AG04450 (cell line): ENCODE results near the gene USP15. TPM values are rescaled to one million over a fixed set of nuclear protein-coding genes. Genes with fewer than 3 reads are reported as not detected.

Experiments used
- CTCF ChIA-PET: fragments of 300-600, 350-600 bp; formaldehyde crosslinking; extraction: SDS; loops from one replicate; lab custom pipeline; 2022; ENCODE audit warnings: antibody characterized with exemption, inconsistent platforms; lab: Charles Lee
- POLR2A ChIA-PET: fragments of 350-600 bp; formaldehyde crosslinking; extraction: SDS; loops from one replicate; lab custom pipeline; 2021; ENCODE audit warnings: antibody characterized with exemption, inconsistent platforms; lab: Yijun Ruan, JAX
- DNase-seq: peaks from one replicate; pipeline ENCODE4 v3.0.0-alpha.2; 2011; ENCODE audit warnings: low read depth, low spot score
- H3K27ac ChIP-seq: one replicate; pipeline ENCODE4 v1.5.1; 2012; ENCODE audit warnings: low read depth, low read length, control low read depth
- H3K27me3 ChIP-seq: one replicate; pipeline ENCODE4 v1.6.0; 2012; ENCODE audit warnings: low read length; ENCODE audit not compliant: control insufficient read depth, insufficient read depth
- H3K4me3 ChIP-seq: 2 replicates; pipeline ENCODE4 v1.5.1; 2011; ENCODE audit warnings: mild to moderate bottlenecking, low read depth, low read length, control low read depth
- H3K9me3 ChIP-seq: 2 replicates; pipeline ENCODE4 v1.5.1; 2012; ENCODE audit warnings: low read length; ENCODE audit not compliant: control insufficient read depth, insufficient read depth
- polyA plus RNA-seq: library from polyadenylated mRNA; depleted of rRNA; stranded (reverse); fragments of >200 nt; gene quantifications from 2 replicates; pipeline ENCODE4 v1.2.3, GENCODE V29; 2011
- TF ChIP-seq, protein P1 (sequence below): IDR thresholded peaks from 2 replicates; pipeline ENCODE4 v1.5.1; 2011; ENCODE audit warnings: low read depth, low read length, control low read depth, inconsistent platforms

The USP15 gene
- polyA plus RNA-seq, 1 experiment = 64.4 TPM

DNA sequence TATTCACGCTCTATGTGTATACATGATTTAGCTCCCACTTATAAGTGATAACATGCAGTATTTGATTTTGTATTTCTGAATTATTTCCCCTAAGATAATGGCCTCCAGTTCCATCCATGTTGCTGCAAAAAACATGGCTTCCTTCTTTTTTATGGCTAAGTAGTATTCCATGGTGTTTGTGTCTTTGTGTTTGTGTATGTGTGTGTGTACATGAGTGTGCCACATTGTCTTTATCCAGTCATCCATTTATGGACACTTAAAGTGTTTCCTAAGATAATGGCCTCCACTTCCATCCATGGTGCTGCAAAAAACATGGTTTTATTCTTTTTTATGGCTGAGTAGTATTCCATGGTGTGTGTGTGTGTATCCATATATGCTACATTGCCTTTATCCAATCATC, 25.1 kb downstream of the USP15 start:
- ChIA-PET CTCF (interaction anchor here (1.1 to 3.3 kb wide), 2 partner anchors 26 to 153 kb away, joined by 3 to 15 read pairs; partner anchors contain the start of gene USP15), POLR2A (no interaction called here)
- H3K27me3 ChIP-seq = no peaks in the 10 kb centered on the region
- H3K4me3 ChIP-seq = no peak overlapping the region
- no peak overlapping the region for H3K27ac ChIP-seq
- no peak for DNase-seq
- TF ChIP-seq, protein P1, sequence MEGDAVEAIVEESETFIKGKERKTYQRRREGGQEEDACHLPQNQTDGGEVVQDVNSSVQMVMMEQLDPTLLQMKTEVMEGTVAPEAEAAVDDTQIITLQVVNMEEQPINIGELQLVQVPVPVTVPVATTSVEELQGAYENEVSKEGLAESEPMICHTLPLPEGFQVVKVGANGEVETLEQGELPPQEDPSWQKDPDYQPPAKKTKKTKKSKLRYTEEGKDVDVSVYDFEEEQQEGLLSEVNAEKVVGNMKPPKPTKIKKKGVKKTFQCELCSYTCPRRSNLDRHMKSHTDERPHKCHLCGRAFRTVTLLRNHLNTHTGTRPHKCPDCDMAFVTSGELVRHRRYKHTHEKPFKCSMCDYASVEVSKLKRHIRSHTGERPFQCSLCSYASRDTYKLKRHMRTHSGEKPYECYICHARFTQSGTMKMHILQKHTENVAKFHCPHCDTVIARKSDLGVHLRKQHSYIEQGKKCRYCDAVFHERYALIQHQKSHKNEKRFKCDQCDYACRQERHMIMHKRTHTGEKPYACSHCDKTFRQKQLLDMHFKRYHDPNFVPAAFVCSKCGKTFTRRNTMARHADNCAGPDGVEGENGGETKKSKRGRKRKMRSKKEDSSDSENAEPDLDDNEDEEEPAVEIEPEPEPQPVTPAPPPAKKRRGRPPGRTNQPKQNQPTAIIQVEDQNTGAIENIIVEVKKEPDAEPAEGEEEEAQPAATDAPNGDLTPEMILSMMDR = no peak
- H3K9me3 ChIP-seq = no peaks in the 10 kb centered on the region

DNA sequence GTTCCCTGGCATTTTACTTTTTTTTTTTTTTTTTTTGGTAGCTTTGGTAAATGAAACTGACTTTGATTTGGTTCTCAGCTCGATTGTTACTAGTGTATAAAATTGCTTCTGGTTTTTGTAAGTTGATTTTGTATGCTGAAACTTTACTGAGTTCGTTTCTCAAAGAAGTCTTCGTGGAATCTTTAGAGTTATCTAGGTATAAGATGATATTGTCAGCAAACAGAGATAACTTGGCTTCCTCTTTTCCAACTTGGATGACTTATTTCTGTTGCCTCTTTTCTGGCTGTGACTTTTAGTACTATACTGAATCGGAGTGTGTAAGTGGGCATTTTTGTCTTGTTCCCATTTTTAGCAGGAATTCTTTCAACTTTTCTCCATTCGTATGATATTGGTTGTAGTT, 28.1 kb downstream of the USP15 start:
- CTCF ChIA-PET = interaction anchor here (0.6 kb wide), 1 partner anchor 8 kb away, joined by 7 read pairs; no protein-coding TSS in a partner anchor
- Histone ChIP-seq H3K27ac (no peak overlapping the region), H3K9me3 (no peaks in the 10 kb centered on the region), H3K4me3 (no peak overlapping the region), H3K27me3 (no peaks in the 10 kb centered on the region)
- POLR2A ChIA-PET = no interaction called here
- no peak for DNase-seq
- TF ChIP-seq, protein P1 = no peak

DNA sequence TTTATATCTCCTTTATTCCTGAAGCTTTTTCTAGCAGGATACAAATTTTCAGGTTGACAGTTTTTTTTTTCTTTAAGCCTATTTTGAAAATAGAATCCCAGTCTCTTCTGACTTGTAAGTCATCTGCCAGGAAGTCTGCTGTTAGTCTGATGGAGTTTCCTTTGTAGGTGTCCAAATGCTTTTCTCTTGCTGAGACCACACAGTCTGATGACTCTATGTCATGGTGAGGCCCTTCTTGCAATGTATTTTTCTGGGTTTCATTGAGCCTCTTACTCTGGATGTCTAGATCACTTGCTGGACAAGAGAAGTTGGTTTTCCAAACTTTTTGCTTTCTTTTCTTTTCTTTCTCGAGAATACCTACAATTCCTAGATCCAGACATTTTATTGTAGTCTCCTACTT, 30.6 kb downstream of the USP15 start:
- Histone ChIP-seq H3K27me3 (no peaks in the 10 kb centered on the region), H3K27ac (no peak overlapping the region), H3K4me3 (no peak overlapping the region), H3K9me3 (no peaks in the 10 kb centered on the region)
- CTCF ChIA-PET = no interaction called here
- POLR2A ChIA-PET = no interaction called here
- TF ChIP-seq, protein P1 = no peak
- no peak for DNase-seq

DNA sequence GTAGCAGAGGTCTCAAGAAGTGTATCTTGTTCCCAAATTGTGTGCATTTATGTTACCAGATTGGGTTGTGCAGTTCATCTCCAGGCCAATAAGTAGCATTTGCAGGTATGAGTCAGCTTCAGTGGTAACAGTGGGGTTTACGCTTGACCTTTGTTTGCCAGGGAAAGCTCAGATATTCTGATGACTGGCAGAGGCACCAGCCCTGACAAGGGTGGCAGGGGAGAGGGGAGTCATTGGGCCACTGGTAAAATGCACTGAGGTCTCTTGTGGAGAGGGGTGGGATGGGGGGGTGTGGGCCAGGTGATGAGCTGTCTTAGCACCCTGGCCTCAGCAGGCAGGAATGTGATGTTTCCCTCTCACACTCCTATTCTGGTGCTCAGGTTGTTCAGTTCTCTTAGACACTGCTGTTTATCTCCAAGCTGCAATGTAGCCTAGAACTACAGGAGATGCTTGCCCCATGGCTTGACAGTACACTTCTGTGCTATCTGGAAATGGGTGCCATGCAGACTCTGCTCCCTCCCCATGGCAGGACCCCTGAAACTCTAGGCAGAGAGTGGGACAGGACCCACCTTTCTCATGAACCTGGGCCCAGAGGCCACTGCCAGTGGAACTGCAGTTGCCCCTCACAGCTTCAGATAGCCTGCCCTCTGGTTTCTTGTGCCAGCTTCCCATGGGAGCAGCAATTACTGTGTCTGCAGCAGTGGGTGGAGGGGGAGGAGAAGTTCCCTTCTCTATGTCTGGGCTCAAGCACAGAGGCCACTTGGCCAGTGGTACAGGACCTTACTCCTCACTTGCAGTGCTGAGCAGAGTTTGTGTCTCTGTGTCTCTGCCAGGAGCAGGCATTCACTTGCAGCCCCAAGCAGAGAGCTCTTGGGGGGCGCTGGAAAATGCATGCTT, 31.9 kb downstream of the USP15 start:
- H3K27ac ChIP-seq = no peak overlapping the region
- no peak overlapping the region for H3K4me3 ChIP-seq
- no peak for DNase-seq
- POLR2A ChIA-PET = no interaction called here
- TF ChIP-seq, protein P1 = no peak
- CTCF ChIA-PET = interaction anchor here (0.7 to 1.7 kb wide), 2 partner anchors 25 to 146 kb away, joined by 3 to 4 read pairs; no protein-coding TSS in a partner anchor
- no peaks in the 10 kb centered on the region for H3K27me3 ChIP-seq
- no peaks in the 10 kb centered on the region for H3K9me3 ChIP-seq

DNA sequence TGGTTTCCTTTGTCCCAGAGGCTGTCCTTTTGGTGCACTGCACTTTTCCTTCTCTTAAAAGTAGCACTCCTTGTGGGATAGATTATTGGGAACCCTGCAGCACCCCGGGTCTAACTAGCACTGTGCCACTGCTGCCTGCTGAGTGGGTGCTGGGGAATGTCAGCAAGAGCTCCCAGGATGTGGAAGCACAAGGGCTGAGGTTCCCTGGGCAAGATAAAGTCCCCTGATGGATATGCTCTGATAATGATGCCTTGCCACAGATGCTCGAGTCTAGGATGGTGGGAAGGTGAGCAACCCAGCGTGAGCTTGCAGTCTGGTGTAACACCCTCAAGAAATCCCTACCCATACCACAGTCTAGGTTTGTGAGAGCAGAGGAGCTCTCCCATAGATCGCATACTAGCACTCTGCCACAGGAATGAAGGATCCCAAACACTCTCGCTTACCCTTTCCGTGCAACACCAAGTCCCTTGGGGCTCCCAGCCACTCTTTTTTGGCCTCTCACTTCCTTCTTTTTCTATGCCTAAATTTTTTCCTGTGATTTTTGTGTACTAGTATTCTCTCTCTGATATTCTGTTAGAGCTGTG, 32.6 kb downstream of the USP15 start:
- POLR2A ChIA-PET = no interaction called here
- Histone ChIP-seq H3K27me3 (no peaks in the 10 kb centered on the region), H3K9me3 (no peaks in the 10 kb centered on the region), H3K4me3 (no peak overlapping the region), H3K27ac (no peak overlapping the region)
- no peak for DNase-seq
- CTCF ChIA-PET = interaction anchor here (1.7 kb wide), 1 partner anchor 24 kb away, joined by 4 read pairs; no protein-coding TSS in a partner anchor
- TF ChIP-seq, protein P1 = no peak
